ENCODE data around the gene AIPL1. TPM values are rescaled to one million over a fixed set of nuclear protein-coding genes. Genes with fewer than 3 reads are reported as not detected.

AIPL1 gene
- total and polyA plus RNA-seq, 2 donors (not counting 3 experiments of a cell fraction or from before 2014, with no cell fraction given), result not detected

- intact Hi-C loops (cut with micrococcal nuclease) (no loop called here), dilution Hi-C loops (cut with MboI; ENCODE audit: extremely low pct_ligation_motif_present, low sequenced_read_pairs) (no loop called here)
- Histone ChIP-seq H4K20me1 (replicated peaks; ENCODE audit: control insufficient read depth, extremely low read depth, insufficient read depth, low read length) (no peaks in the 10 kb centered on the region), H3K27me3 (ENCODE audit: control insufficient read depth in 2 of 2, insufficient read depth in 2 of 2, low read length in 2 of 2) (peaks cover 0 to 2% of the 10 kb centered on the region in 2 experiments), H3K27ac (ENCODE audit: insufficient read depth, low read depth, low read length) (no peak overlapping the region), H3K9me3 (replicated peaks; ENCODE audit: control insufficient read depth, insufficient read depth, low read length) (no peaks in the 10 kb centered on the region), H3K4me1 (ENCODE audit: control insufficient read depth, extremely low read depth, insufficient read depth, low read length) (no peaks in the 10 kb centered on the region), H3K36me3 (ENCODE audit: control insufficient read depth in 2 of 2, extremely low read depth in 1 of 2, insufficient read depth in 2 of 2, low read length in 2 of 2) (no peaks in the 10 kb centered on the region), H3K9ac (replicated peaks; ENCODE audit: extremely low read depth, insufficient read depth, low read length) (no peak overlapping the region), H3K4me3 (replicated peaks in 1 of 3; ENCODE audit: insufficient read depth in 1 of 3, low read depth in 1 of 3, low read length in 3 of 3) (no peak overlapping the region), H3K9me1 (replicated peaks; ENCODE audit: control insufficient read depth, extremely low read depth, insufficient read depth, low read length) (no peaks in the 10 kb centered on the region), H3K4me2 (ENCODE audit: insufficient read depth, low read length) (no peak overlapping the region), H3K79me2 (ENCODE audit: control insufficient read depth, insufficient read depth, low read length) (no peaks in the 10 kb centered on the region), H2AFZ (ENCODE audit: low read depth, low read length) (no peak overlapping the region)
- CTCF ChIA-PET, result no interaction called here
- POLR2A ChIA-PET, result no interaction called here
- DNase-seq (ENCODE audit: low read depth, low spot score), result no peak
- TF ChIP-seq POLR2A (IDR thresholded peaks at IDR 0.05; ENCODE audit: low read depth, low read length) (no peak), MYC (IDR thresholded peaks at IDR 0.05; ENCODE audit: low read depth, low read length) (no peak), EZH2 (IDR thresholded peaks at IDR 0.05; ENCODE audit: borderline replicate concordance, low read depth, low read length, severe bottlenecking) (no peak), GATA2 (IDR thresholded peaks at IDR 0.05; ENCODE audit: insufficient read depth, insufficient read length, low read depth, low read length) (no peak), JUN (IDR thresholded peaks at IDR 0.05; ENCODE audit: borderline replicate concordance, insufficient read depth, insufficient read length, low read depth) (no peak), POLR2AphosphoS5 (IDR thresholded peaks at IDR 0.05; ENCODE audit: insufficient read depth, low read depth, low read length) (no peak), CTCF (IDR thresholded peaks at IDR 0.05; ENCODE audit: extremely low read depth in 1 of 2, insufficient read depth in 1 of 2, low read depth in 1 of 2, low read length in 2 of 2) (no peak), FOS (IDR thresholded peaks at IDR 0.05; ENCODE audit: borderline replicate concordance, insufficient read depth, low read length) (no peak)
- TF ChIP-seq, protein P1, sequence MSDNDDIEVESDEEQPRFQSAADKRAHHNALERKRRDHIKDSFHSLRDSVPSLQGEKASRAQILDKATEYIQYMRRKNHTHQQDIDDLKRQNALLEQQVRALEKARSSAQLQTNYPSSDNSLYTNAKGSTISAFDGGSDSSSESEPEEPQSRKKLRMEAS (IDR thresholded peaks at IDR 0.05; ENCODE audit: insufficient read depth, insufficient read length), result no peak
- FAIRE-seq, result no peak
- BruUV-seq (replicated peaks), result no TSS peak
These were observed 53.1 kb downstream of the AIPL1 start for GRCh38 chr17:6381526-6382465.

All from endothelial cell of umbilical vein (primary cell).